ENCODE measurements around the gene DCTN2.

- TF ChIP-seq CTCF (conservative IDR thresholded peaks at IDR 0.05): no peak
- TF ChIP-seq ZFX (IDR thresholded peaks at IDR 0.05): no peak
Observed at GRCh38 chr12:57548488-57548887, 1.5 kb upstream of the DCTN2 start.
